T-helper 22 cell (primary cell): ENCODE measurements around the gene CCDC33.

ENCODE experiments used
- DNase-seq: peaks from one replicate; pipeline ENCODE4 v3.0.0-alpha.2; 2020; ENCODE audit warnings: low read depth

The CCDC33 gene

DNA sequence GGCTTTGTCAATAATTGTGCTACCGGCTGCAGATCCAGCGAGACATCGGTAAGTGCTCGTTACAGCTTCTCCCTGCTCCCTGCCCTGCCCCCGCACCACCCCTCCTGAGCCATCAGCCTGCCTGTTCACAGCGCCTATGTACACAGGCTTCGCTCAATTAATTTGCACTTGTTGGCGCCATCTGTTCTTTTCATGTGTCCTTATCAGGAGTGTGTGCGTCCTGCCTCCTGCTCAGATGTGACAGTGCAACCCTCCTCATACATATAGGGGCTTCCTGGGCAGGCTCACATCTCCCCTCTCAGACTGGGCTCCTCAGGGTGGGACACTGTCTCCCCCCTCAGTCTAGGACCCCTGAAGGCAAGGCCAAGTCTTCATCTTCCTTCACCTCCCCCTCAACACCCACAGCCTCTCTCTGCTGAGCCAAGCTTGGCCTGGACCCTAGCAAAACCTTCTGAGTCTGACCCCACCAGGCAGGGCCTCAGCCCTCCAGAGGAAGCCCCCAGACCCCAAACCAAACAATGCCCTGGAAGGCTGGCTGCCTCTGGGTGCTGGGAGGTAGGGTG lies 76.4 kb downstream of the CCDC33 start:
- no peak for DNase-seq

DNA sequence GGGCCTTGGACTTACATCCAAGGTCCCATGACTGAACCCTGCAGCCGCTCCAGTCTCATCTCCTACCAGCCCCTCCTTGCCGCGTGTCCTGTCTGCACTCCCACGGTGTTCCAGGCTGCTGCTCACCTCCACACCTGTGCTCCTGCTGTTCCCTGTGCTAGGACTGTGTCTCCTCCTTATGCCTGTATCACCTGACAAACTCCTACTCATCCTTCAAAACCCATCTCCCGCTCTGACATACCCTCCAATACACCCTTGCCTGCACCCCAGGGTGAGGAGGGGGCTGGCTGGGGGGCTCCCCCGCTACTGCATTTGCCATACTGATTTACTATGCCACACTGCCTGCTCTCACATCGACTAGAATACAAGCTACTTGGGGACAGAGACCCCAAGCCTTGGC lies 77.8 kb downstream of the CCDC33 start:
- DNase-seq = no peak

DNA sequence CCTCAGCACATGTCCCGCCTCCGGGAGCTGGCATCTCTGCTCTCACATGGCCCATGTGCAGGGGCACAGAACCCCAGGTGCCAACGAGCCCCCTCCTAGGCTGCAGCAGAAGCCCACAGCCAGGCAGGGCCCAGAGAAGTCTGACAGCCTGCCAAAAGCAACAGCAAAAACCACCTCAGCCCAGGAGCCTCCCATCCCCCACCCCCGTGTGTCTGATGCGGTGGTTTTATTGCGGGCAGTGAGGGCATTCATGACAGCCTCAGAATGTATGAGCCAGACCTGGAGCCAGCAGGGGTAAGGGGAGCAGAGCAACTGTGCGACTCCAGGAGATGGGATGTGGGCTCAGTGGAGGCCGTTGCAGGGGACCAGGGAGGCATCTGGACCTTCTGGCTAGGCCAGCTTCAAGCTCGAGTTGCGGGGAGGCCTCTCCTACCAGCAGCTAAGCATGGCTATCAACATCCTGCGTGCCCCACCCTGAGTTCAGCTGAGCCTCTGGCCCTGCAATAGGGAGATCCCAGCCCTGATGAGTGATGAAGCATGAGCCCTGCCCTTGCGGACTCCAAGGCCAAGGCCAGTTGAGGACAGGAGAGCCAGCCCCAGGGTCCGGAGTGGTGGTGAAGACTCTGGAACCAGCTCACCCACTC lies 78.8 kb downstream of the CCDC33 start:
- DNase-seq = no peak

DNA sequence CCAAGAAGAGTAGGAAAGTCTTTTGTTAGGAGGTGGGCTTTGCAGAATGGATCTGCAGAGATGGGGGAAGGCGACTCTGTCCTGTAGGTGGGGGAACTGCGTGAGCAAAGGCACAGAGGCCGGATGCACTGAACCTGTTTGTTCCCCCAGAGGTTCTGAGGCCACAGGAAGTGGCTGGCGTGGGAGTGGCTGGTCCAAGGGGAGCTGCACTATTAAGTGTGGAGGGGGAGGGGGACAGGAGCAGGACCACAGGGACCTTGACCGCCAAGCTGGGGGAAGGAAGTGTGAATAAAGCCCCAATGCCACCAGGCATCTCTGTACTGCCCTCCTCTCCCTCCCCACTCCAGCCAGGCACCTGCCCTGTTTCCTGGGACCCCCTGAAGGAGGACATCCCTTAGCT lies 79.5 kb downstream of the CCDC33 start:
- no peak for DNase-seq

DNA sequence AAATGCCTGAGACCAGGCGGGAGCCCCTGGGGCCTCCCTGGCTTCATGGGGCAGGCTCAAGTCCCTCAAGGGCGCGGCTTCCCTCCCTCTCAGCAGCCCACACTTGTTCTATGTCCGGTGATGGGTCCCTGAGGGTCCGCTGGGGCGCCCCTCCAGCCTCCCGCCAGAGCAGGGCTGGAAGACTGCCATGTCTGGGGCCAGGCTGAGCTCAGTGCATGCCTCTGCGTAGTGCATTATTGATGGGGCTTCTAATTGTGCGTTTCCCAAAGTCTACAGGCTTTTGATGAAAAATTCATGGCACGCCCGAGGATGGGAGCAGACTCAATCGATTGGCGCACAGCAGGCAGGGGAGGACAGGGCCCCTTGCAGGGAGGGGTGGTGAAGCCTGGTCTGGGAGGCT lies 80.0 kb downstream of the CCDC33 start:
- DNase-seq = no peak

DNA sequence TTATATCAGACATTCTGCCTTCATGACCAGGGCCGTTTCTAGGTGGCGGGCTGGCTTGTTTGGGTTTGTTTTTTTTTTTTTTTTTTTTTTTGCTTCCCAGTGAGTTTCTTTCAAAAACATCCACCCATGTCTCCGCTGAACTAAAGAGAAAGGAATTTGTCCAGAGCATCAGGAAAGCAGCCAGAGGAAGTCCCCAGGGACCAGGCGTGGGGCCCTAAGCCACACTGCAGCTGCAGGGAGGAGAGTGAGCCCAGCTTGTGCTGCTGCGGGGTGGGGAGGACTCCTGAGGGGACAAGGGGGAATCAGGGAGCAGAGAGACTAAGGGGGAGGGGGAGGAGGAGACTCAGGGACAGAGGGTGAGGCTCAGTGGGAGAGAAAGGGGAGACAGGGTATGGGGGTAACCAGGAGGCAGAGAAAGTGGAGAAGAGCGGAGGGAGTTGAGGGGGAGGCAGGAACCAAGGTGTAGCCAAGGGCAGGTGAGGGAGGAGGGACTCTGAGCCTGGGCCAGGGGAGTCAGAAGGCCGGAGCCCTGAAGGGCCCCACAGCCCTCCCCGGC lies 81.8 kb downstream of the CCDC33 start:
- no peak for DNase-seq

DNA sequence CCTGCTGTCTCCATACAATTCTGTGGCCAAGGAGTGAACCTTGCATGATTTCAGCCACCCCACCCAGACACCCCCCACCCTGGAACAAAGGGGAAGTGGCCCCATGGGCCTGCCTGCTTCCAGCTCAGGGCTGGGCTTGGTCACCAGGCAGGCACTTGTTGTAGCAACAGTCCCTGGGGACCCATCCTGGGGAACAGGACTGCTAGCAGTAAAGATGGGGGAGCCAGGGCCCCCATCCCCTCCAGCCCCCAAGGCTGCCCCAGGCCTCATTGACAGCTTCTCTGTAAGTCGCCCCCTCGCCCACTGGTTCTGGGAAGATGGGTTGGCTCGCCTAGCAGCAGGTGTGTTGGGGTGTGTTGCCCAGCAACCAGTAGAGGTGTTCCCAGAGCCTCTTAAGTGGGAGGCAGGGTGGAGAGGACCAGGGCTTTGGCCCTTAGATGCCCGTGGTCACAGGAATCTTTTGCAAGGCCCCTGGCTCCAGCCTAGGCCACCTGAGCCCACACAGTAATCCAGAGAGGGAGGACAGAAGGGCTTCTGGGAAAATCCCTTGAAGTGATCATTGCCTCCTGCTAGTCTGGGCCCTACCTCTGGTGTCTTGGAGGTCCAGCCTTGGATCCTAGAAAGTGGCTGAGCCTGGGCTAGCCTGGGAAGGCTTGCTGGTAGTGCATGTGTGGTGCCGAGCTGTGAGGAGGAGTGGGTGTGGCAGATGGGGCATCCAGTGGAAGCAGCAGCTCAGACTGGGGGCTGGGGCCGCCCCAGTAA lies 82.4 kb downstream of the CCDC33 start:
- DNase-seq = no peak

DNA sequence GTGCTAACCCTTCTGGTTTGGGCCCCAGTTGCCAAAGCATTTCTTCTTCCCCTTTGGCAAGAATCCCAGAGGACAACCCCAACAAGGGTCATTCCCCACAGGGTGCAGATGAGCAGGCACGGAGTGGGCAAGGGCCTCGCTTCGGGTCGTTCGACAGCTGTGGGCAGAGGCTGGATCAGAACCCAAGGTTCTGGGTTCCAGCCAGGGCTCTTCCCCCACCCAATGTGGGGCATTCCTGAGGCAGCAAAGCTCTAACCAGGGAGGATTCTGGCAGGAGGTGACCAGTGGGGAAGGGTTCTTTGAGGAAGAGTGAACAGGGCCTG lies 83.0 kb downstream of the CCDC33 start:
- DNase-seq = no peak

DNA sequence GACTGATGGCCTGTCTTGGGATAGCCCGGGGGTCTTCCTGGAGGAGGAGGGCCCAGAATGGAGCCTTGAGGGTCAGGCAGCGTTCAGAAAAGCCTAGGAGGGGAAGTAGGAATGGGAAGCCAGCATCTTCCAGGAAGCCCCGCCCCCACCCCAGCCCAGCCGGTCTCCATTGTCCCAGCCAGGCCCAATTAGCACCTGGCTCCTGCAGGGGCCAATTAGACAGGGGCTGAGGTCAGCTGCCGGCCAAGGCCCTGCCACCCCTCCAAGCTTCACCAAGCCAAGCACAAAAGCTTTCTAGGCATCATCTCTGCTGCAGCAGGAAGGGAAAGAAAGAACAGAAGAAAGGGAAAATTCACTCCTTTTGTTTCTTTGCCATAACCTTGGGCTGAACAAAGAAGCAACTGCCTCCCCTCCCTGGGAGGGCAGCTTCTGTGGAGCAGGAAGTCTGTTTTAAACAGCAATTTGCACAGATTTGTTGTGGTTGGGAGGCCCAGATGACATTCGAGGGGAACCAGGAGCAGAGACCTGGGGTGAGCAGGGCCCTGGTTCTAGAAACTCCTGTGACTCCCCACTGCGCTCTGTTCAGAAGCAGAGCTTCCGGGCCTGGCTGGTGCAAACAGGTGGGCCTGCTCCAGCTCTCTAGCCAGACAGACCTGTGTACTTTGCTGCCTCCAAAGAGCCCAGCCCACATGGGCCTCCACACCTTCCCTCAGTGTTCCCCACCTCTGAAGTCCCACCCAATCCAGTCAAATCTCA lies 83.6 kb downstream of the CCDC33 start:
- no peak for DNase-seq

DNA sequence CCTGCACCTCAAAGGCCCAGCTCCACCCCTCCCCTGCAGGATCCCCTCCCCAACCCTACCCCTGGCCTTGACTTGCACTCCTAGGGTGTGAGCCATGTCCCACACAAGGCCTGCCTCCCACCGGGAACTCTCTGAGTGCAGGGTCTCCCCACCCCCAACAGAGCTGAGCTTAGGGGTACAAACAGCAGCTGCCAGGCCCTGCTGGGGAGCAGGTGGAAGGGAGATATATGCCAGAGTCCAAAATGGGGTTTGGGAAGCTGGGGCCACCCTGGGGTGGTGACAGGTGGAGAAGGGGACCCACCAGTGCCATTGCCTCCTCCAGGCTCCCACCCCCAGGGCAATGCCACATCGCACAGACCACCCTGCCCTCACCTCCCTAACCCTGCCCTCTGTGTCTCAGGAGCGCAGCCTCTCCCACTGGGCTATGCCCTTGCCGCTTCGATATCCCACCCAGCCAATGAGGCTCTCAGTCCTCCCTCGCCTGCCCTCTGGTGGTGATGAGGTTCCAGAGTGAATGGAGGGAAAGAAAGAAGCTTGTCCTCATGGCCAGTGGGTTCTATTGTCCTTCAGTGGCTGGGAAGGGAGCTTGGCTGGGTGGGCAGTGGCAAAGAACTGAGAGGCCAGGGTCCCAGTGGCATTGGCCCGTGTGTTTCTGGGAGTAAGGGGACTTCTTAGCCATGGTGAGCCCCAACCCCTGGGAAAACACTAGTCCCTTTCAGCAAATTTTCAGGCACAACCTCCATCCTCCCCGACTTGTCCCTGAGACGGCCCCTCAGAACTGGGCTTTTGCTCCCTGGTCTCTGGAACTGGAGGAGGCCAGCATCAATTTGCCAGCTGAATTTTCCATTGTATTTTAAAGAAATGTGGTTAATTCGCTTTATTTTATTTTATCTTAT lies 84.5 kb downstream of the CCDC33 start:
- DNase-seq = no peak

DNA sequence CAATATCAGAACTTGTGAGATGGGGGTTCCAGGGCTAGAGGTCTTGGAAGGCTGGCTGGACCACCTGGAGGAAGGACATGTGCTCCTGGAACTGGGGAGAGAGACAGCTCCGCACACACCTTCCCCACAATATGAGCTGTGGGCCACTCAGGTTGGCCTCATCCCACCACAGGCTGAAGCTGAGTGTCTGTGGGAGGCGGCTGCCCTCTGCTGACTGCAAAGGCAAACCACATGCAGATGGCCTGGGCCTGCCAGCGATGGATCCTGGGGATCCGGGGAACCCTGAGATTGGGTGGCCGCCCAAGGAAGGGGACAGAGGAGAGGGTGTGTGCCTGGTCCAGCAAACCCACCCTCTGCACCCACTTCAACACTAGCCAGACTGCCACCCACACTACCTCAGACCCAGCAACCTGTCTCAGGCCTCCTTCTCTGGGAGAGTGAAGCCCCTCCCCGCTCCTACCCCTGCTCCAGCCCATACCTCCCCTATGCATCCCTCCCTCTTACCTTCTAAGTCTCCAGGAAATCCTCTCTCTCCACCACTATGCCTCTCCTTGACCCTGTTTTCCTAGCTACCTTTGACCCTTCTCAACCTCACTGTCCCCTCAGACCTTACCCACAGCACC lies 86.5 kb downstream of the CCDC33 start:
- no peak for DNase-seq

DNA sequence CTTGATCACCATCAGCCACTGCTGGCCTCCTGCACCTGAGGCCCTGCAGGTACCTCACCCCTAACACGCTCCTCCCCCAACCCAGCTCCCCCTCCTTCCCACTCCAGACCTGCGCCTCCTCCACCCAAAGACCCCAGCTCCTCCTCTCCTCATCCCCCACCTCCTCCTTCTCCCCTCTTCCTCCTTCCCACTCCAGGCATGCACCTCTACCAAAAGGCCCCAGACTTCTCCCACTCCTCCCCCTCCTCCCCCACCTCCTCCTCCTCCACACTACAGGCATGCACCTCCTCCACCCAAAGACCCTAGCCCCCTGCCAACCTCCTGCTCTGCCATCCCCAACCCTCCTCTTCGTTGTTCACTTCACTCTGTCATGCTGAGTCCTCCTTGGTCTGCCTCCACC lies 88.6 kb downstream of the CCDC33 start:
- no peak for DNase-seq

DNA sequence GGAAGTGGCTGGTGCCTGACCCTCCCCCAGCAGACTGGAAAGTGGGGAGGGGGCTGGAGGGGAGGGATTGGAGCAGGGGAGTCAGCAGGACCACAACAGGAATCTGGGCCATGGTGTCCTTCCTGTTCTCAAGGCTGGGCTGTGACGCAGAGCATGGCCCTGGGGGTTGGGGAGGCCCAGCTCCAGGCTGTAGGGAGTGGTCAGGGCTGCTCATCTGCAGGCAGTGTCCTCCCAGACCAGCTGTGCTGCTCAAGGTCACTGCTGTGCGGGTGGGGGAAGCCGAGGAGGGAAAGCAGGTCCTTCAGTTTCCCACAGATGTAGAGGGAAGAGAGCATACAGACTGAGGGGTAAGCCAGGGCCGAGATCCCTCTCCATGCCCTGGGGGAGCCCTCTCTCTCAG lies 90.6 kb downstream of the CCDC33 start:
- DNase-seq = no peak

DNA sequence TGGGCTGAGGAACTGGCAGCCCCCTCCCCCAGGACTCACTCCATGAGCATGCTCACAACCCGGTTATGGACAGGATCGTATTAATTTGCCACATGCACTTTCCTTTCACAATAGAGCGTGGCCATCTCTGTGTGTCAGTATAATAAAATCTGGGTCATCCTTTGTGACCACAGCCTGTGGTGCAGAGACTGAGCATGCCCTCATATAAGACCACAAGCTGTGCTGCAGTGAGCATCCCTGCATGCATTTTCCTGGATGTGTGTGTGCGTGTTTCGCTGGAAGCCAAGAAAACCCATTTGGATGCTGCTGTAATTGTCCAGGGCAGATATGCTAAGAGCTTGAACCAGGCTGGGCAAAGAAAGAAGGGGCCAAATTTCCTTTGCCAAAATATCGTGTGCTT lies 91.6 kb downstream of the CCDC33 start:
- no peak for DNase-seq

DNA sequence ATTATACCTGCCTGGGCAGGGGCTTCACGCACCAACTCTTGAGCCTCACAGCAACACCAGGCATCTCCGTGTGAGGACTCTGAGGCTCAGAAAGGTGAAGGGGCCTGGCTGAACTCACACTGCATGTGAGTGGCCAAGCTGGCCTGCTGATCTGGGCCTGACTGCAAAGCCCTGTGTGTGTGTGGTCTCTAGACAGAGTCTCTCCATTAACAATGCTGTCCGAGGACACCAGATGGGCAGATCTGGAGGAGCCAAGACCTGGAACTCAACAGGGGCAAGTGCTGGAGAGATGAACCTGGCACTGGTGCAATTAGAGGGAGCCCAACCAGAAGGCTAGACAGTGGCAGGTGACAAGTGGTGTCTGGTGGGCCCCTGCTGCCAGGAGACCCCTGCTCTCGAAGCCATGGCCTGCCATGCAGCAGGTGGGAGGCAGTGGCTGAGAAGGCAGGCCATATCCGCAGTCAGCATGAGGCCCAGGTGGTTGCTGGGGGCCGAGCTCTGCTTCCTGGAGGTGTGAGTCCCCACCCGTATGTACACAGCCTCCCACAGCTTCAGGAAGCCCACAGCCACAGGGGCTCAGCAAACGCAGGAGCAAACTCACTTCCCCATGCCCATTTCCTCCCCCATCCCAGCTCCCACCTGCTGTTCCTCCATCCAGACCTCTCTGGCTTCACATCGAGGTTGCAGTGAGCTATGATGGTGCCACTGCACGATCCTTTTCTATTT lies 92.4 kb downstream of the CCDC33 start:
- DNase-seq = no peak

DNA sequence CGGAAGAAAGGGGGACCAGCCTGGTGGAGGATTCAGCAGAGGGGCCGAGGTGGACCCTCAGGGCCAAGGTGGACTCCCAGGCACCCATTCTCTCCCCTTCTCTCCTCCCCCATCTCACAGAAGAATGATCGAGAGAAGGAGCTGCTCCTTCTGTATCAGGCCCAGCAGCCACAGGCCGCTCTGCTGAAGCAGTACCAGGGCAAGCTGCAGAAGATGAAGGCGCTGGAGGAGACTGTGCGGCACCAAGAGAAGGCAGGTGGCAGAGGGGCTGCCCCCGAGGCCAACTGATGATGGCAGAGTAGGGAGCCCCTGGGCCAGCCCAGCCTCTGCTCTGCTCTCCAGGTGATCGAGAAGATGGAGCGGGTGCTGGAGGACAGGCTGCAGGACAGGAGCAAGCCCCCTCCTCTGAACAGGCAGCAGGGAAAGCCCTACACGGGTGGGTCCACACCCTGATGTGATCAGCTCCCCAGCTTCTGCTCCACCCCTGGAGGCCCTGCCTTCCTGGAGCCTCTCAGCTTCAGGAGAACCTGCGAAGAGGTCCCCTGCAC lies 94.8 kb downstream of the CCDC33 start:
- no peak for DNase-seq

DNA sequence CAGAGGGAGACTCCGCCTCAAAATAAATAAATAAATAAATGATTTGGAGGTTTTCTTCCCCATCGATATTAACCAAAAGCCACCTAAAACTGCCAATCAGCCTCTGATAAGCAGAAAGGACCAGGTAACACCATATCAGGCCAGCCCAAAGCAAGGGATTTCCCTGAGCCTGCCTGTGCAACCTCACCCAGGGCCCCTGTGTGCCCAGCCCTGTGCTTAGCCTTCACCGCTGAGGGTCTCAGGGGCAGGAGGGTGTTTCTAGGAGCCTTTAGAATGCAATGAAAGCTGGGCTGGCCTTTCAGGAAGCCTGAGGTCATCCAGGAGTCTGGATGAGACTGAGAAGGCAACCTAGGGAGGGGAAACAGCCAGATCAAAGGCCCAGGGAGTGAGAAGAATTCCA lies 95.9 kb downstream of the CCDC33 start:
- DNase-seq = no peak

DNA sequence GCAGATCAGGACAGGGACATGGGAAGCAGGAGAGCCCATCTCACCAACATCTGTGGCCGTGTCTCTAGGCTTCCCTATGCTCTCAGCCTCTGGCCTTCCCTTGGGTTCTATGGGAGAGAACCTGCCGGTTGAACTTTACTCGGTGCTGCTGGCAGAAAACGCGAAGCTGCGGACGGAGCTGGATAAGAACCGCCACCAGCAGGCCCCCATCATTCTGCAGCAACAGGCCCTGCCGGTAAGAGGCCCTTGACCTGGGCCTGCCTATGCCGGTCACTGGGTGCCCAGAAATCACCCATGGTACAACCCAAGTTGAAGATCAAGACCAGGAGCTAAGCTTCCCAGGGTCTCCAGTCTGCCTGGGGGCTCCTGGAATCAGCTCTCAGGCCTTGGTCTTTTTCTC lies 96.5 kb downstream of the CCDC33 start:
- DNase-seq = no peak

DNA sequence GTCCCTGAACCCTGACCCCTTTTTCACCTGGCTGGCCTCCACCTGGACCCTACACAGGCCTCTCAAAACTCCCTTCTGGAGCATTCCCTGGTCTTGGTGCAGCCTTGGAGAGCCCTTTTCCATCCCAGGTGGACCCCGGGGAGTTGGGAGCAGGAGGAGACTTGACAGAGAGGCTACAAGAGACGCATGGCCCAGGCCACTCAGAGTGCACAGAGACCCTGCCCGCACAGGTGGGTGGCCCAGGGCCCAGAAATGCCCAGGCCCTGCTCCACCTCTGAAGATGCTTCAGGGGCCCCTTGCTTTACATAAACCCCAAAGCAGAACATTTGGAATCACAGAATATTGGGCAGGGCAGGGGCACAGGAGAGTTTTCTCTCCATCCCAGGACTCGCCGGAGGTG lies 97.0 kb downstream of the CCDC33 start:
- no peak for DNase-seq

DNA sequence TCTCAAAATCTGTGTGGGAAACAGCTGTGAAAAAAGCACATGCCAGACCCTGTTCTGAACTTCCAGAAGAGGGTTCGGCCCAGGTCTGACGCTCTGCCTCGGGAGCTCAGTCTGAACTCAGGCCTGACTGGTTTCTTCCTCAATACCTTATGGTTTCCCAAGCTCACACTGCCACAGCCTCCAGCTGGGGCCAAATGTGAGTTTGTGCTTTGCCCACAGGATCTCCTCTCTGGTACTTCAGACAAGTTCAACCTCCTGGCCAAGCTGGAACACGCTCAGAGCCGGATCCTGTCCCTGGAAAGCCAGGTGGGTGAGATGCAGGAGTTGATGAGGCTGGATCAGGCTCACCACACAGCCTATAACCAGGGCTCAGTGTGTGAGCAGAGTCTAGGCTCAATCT lies 97.5 kb downstream of the CCDC33 start:
- no peak for DNase-seq
